H1 (cell line): Measurements from ENCODE around the gene SHLD1. TPM values are rescaled to one million over a fixed set of nuclear protein-coding genes. Genes with fewer than 3 reads are reported as not detected.

Experiments
- CHD7 ChIP-seq: fragments of 300-600 bp; sonication (generic); IDR thresholded peaks from 2 replicates; pipeline ENCODE4 v1.7.1; 2012; ENCODE audit warnings: low read length, moderate library complexity, mild to moderate bottlenecking, inconsistent platforms; ENCODE audit not compliant: insufficient replicate concordance
- CREB1 ChIP-seq: IDR thresholded peaks from 2 replicates; pipeline ENCODE4 v1.6.1; 2012; ENCODE audit warnings: inconsistent platforms
- CTBP2 ChIP-seq: IDR thresholded peaks from 2 replicates; pipeline ENCODE4 v1.7.0; 2011; ENCODE audit warnings: borderline replicate concordance, mild to moderate bottlenecking, moderate library complexity, mixed read lengths, low read length; ENCODE audit not compliant: insufficient read depth, insufficient read length
- CTCF ChIP-seq, 3 experiments: IDR thresholded peaks; 1 replicate in 2 of 3; 2 replicates in 1 of 3; pipeline versions ENCODE4 v1.5.1 to v1.6.1; 2011; ENCODE audit warnings: low read length in 3 of 3, mild to moderate bottlenecking in 3 of 3, inconsistent platforms in 2 of 3, low read depth in 1 of 3, moderate library complexity in 1 of 3; ENCODE audit not compliant: insufficient read depth in 1 of 3; ENCODE audit errors: control extremely low read depth in 1 of 3
- JUN ChIP-seq: IDR thresholded peaks from 2 replicates; pipeline ENCODE4 v1.6.1; 2011; ENCODE audit warnings: low read depth, mild to moderate bottlenecking, improper control_type of control experiment, low read length
- NANOG ChIP-seq: IDR thresholded peaks from 2 replicates; pipeline ENCODE4 v1.6.1; 2011; ENCODE audit warnings: low read length, low read depth, mild to moderate bottlenecking, inconsistent platforms; ENCODE audit not compliant: insufficient read depth, poor library complexity, severe bottlenecking
- POLR2AphosphoS5 ChIP-seq: IDR thresholded peaks from 2 replicates; pipeline ENCODE4 v1.6.1; 2011; ENCODE audit warnings: low read depth, low read length
- SIRT6 ChIP-seq: IDR thresholded peaks from one replicate; pipeline ENCODE4 v1.7.1; 2012; ENCODE audit warnings: low read length, inconsistent platforms
- polyA plus RNA-seq, 7 experiments: library from polyadenylated mRNA; depleted of rRNA in 3 of 7; stranded (reverse) in 5 of 7; unstranded in 2 of 7; fragments of >200 nt in 5 of 7; fragments of 200-250 nt in 2 of 7; gene quantifications; 1 replicate in 5 of 7; 2 replicates in 1 of 7; 4 replicates in 1 of 7; pipeline versions ENCODE4 v1.2.1 to v1.2.3, GENCODE V29; 2011 to 2013; ENCODE audit warnings: missing spikeins in 2 of 7, mixed read lengths in 2 of 7
- total RNA-seq: library from RNA; stranded (reverse); fragmentation: NEBNext Ultra II Directional; extraction: Animal tissue kit (Norgen Biotek cat#: 25700); gene quantifications from 2 replicates; pipeline ENCODE4 v1.2.1, GENCODE V29; 2021

SHLD1 gene
- total and polyA plus RNA-seq, 2 of the 8 experiments (the other 6 are each of a cell fraction or from before 2014, with no cell fraction given), result 4.2 to 6.5 TPM

GRCh38 chr20:5731753-5732366, 18.3 kb upstream of the SHLD1 start (continued):
- TF ChIP-seq CHD7, result no peak
- no peak for TF ChIP-seq CTCF (IDR thresholded peaks at IDR 0.05; ENCODE audit: control extremely low read depth in 1 of 3, insufficient read depth in 1 of 3, low read depth in 1 of 3, low read length in 3 of 3)
- TF ChIP-seq SIRT6, result no peak
- TF ChIP-seq CTBP2, result no peak
- TF ChIP-seq CREB1, result no peak
- TF ChIP-seq POLR2AphosphoS5, result no peak
- no peak for TF ChIP-seq JUN
- no peak for TF ChIP-seq NANOG
